Osteocyte (in vitro differentiated cells): ENCODE results near the gene NLRC5. TPM values are rescaled to one million over a fixed set of nuclear protein-coding genes. Genes with fewer than 3 reads are reported as not detected.

ENCODE experiments used
- DNase-seq: peaks from one replicate; pipeline ENCODE4 v3.0.0; 2021; ENCODE audit warnings: mixed read lengths; ENCODE audit not compliant: unreplicated experiment; ENCODE audit errors: extremely low spot score
- H3K27ac Mint-ChIP-seq: one replicate; pipeline ENCODE4 v1.8.0; 2021; ENCODE audit warnings: mild to moderate bottlenecking, mixed read lengths; ENCODE audit not compliant: unreplicated experiment
- H3K27me3 Mint-ChIP-seq: one replicate; pipeline ENCODE4 v1.8.0; 2021; ENCODE audit warnings: mixed read lengths; ENCODE audit not compliant: unreplicated experiment
- H3K36me3 Mint-ChIP-seq: one replicate; pipeline ENCODE4 v1.8.0; 2021; ENCODE audit warnings: mixed read lengths; ENCODE audit not compliant: unreplicated experiment
- H3K4me1 Mint-ChIP-seq: one replicate; pipeline ENCODE4 v1.8.0; 2021; ENCODE audit warnings: mixed read lengths; ENCODE audit not compliant: unreplicated experiment
- H3K4me3 Mint-ChIP-seq: one replicate; pipeline ENCODE4 v1.8.0; 2021; ENCODE audit warnings: mild to moderate bottlenecking, moderate library complexity, mixed read lengths; ENCODE audit not compliant: unreplicated experiment
- H3K9me3 Mint-ChIP-seq: one replicate; pipeline ENCODE4 v1.8.0; 2021; ENCODE audit warnings: mixed read lengths; ENCODE audit not compliant: unreplicated experiment
- total RNA-seq: library from RNA; stranded (reverse); gene quantifications from 2 replicates; pipeline ENCODE4 v1.2.1, GENCODE V29; 2021
- TF ChIP-seq, protein P1 (sequence below): fragments of 200-600 bp; sonication (generic); IDR thresholded peaks from 2 replicates; pipeline ENCODE4 v1.5.0; 2021; ENCODE audit warnings: antibody characterized with exemption, mild to moderate bottlenecking, moderate library complexity

Gene NLRC5
- total RNA-seq, 1 donor from 2014 or later = 24.7 TPM

DNA sequence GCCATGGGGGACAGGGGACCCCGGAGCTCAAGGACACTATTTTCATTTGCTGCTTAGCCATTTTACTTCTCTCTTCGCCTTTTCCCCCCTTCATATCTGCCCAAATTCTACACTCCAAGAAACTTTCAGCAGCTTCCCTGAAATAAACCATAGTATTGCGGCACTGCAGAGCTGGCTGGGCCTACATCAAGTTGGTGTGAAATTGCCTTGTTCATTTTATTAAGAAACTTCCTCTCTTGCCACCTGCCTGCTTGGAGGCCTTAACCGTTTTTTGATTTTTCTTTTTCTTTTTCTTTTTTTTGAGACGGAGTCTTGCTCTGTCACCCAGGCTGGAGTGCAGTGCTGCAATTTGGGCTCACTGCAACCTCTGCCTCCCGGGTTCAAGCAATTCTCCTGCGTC is 95.6 kb downstream of the NLRC5 start:
- no peaks in the 10 kb centered on the region for H3K9me3 Mint-ChIP-seq
- TF ChIP-seq, protein P1, sequence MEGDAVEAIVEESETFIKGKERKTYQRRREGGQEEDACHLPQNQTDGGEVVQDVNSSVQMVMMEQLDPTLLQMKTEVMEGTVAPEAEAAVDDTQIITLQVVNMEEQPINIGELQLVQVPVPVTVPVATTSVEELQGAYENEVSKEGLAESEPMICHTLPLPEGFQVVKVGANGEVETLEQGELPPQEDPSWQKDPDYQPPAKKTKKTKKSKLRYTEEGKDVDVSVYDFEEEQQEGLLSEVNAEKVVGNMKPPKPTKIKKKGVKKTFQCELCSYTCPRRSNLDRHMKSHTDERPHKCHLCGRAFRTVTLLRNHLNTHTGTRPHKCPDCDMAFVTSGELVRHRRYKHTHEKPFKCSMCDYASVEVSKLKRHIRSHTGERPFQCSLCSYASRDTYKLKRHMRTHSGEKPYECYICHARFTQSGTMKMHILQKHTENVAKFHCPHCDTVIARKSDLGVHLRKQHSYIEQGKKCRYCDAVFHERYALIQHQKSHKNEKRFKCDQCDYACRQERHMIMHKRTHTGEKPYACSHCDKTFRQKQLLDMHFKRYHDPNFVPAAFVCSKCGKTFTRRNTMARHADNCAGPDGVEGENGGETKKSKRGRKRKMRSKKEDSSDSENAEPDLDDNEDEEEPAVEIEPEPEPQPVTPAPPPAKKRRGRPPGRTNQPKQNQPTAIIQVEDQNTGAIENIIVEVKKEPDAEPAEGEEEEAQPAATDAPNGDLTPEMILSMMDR = no peak
- no peaks in the 10 kb centered on the region for H3K27me3 Mint-ChIP-seq
- peaks cover 4% of the 10 kb centered on the region for H3K4me1 Mint-ChIP-seq
- no peaks in the 10 kb centered on the region for H3K36me3 Mint-ChIP-seq
- DNase-seq = no peak
- no peak overlapping the region for H3K27ac Mint-ChIP-seq
- no peak overlapping the region for H3K4me3 Mint-ChIP-seq

- TF ChIP-seq, protein P1 = no peak
- Mint-ChIP-seq H3K4me3 (no peak overlapping the region), H3K27ac (no peak overlapping the region), H3K4me1 (peaks cover 15% of the 10 kb centered on the region), H3K9me3 (no peaks in the 10 kb centered on the region), H3K27me3 (no peaks in the 10 kb centered on the region), H3K36me3 (no peaks in the 10 kb centered on the region)
- DNase-seq = no peak
Observed at GRCh38 chr16:57087003-57087402, 97.6 kb downstream of the NLRC5 start.

DNA sequence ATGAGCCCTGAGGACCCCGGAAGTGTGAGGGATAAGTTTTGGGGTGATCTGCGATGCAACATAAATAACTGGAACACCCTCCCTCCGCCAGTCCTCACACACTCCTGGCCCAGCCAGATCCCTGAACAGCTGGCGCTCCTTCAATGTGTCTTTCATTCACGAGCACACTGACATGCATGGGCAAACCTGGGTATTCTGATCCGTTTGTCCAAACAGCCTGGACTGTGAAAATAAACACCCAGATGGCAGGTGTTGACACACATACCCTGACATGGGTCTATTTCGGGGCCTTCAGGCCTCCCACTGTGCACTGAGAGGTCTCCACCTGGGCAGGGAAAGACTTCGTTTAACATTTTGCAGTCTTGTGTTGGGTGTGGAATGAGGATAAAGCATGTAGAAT is 100.0 kb downstream of the NLRC5 start:
- TF ChIP-seq, protein P1 = no peak
- no peak for DNase-seq
- no peaks in the 10 kb centered on the region for H3K27me3 Mint-ChIP-seq
- H3K4me3 Mint-ChIP-seq = no peak overlapping the region
- H3K4me1 Mint-ChIP-seq = peaks cover 21% of the 10 kb centered on the region
- no peaks in the 10 kb centered on the region for H3K9me3 Mint-ChIP-seq
- H3K27ac Mint-ChIP-seq = no peak overlapping the region
- no peaks in the 10 kb centered on the region for H3K36me3 Mint-ChIP-seq

- Mint-ChIP-seq H3K4me1 (peaks cover 23% of the 10 kb centered on the region), H3K27me3 (no peaks in the 10 kb centered on the region), H3K9me3 (no peaks in the 10 kb centered on the region), H3K4me3 (peak overlapping the region; percentile 71), H3K27ac (peak overlapping the region; percentile 72), H3K36me3 (no peaks in the 10 kb centered on the region)
- TF ChIP-seq, protein P1 = no peak
- DNase-seq = no peak
Observed at GRCh38 chr16:57091200-57091974, 102.0 kb downstream of the NLRC5 start.

GRCh38 chr16:57091975-57092785 is 102.8 kb downstream of the NLRC5 start, which contains the start of gene CPNE2:
TSS of gene CPNE2 (plus strand) at chr16:57092583. CDS start at chr16:57110743, 18,160 bp downstream.
- H3K4me3 Mint-ChIP-seq = peak within 1 kb of the TSS; percentile 77
- no peaks in the 10 kb centered on the region for H3K27me3 Mint-ChIP-seq
- no peaks in the 10 kb centered on the region for H3K9me3 Mint-ChIP-seq
- TF ChIP-seq, protein P1 = no peak
- DNase-seq = peak; percentile 88
- H3K27ac Mint-ChIP-seq = peak within 1 kb of the TSS; percentile 72
- H3K36me3 Mint-ChIP-seq = no peaks in the 10 kb centered on the region
- H3K4me1 Mint-ChIP-seq = peaks cover 23% of the 10 kb centered on the region
